Endothelial cell (in vitro differentiated cells): ENCODE data around the gene FASTKD3. TPM values are rescaled to one million over a fixed set of nuclear protein-coding genes. Genes with fewer than 3 reads are reported as not detected.

Experiments
- DNase-seq: peaks from one replicate; pipeline ENCODE4 v3.0.0; 2021; ENCODE audit warnings: low spot score
- H3K27ac Mint-ChIP-seq: one replicate; pipeline ENCODE4 v1.8.0; 2021; ENCODE audit warnings: mixed read lengths, inconsistent platforms; ENCODE audit not compliant: unreplicated experiment
- H3K27me3 Mint-ChIP-seq: one replicate; pipeline ENCODE4 v1.8.0; 2021; ENCODE audit warnings: mild to moderate bottlenecking, moderate library complexity, mixed read lengths, inconsistent platforms; ENCODE audit not compliant: unreplicated experiment
- H3K36me3 Mint-ChIP-seq: one replicate; pipeline ENCODE4 v1.8.0; 2021; ENCODE audit warnings: mild to moderate bottlenecking, low read depth, mixed read lengths, inconsistent platforms; ENCODE audit not compliant: unreplicated experiment
- H3K4me1 Mint-ChIP-seq: one replicate; pipeline ENCODE4 v1.8.0; 2021; ENCODE audit warnings: mild to moderate bottlenecking, mixed read lengths, inconsistent platforms; ENCODE audit not compliant: unreplicated experiment
- H3K4me3 Mint-ChIP-seq: one replicate; pipeline ENCODE4 v1.8.0; 2021; ENCODE audit warnings: mild to moderate bottlenecking, mixed read lengths, inconsistent platforms; ENCODE audit not compliant: unreplicated experiment
- H3K9me3 Mint-ChIP-seq: one replicate; pipeline ENCODE4 v1.8.0; 2021; ENCODE audit warnings: mixed read lengths, inconsistent platforms; ENCODE audit not compliant: unreplicated experiment
- total RNA-seq: library from RNA; stranded (reverse); fragmentation: NEBNext Ultra II Directional; extraction: Animal tissue kit (Norgen Biotek cat#: 25700); gene quantifications from one replicate; pipeline ENCODE4 v1.2.1, GENCODE V29; 2021; ENCODE audit not compliant: unreplicated experiment
- TF ChIP-seq, protein P1 (sequence below): fragments of 200-600 bp; sonication (generic); IDR thresholded peaks from one replicate; pipeline ENCODE4 v1.5.0; 2021; ENCODE audit warnings: antibody characterized with exemption; ENCODE audit not compliant: unreplicated experiment

Gene FASTKD3
- total RNA-seq, 1 donor from 2014 or later: 9.1 TPM

DNA sequence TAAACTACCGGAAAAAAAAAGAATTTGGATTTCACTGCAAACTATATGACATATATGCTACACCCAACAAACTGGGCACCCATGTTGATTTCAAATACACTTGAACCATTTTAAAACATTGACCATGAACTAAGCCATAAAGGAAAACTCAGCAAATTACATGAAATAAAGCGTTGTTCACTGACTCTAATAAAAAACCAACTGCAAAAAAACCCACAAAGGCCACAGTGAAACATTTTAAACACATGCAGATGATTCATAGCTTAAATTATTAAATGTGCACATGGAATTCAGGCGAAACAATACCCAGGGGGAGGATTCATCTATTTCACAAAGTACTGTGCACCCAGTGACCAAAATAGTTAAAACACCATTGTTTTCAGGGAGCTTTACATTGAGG lies 33.4 kb upstream of the FASTKD3 start:
- Mint-ChIP-seq H3K4me1 (no peaks in the 10 kb centered on the region), H3K4me3 (no peak overlapping the region), H3K27me3 (peaks cover 1% of the 10 kb centered on the region), H3K27ac (no peak overlapping the region), H3K36me3 (peaks cover 14% of the 10 kb centered on the region), H3K9me3 (no peaks in the 10 kb centered on the region)
- no peak for DNase-seq
- TF ChIP-seq, protein P1, sequence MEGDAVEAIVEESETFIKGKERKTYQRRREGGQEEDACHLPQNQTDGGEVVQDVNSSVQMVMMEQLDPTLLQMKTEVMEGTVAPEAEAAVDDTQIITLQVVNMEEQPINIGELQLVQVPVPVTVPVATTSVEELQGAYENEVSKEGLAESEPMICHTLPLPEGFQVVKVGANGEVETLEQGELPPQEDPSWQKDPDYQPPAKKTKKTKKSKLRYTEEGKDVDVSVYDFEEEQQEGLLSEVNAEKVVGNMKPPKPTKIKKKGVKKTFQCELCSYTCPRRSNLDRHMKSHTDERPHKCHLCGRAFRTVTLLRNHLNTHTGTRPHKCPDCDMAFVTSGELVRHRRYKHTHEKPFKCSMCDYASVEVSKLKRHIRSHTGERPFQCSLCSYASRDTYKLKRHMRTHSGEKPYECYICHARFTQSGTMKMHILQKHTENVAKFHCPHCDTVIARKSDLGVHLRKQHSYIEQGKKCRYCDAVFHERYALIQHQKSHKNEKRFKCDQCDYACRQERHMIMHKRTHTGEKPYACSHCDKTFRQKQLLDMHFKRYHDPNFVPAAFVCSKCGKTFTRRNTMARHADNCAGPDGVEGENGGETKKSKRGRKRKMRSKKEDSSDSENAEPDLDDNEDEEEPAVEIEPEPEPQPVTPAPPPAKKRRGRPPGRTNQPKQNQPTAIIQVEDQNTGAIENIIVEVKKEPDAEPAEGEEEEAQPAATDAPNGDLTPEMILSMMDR: no peak

DNA sequence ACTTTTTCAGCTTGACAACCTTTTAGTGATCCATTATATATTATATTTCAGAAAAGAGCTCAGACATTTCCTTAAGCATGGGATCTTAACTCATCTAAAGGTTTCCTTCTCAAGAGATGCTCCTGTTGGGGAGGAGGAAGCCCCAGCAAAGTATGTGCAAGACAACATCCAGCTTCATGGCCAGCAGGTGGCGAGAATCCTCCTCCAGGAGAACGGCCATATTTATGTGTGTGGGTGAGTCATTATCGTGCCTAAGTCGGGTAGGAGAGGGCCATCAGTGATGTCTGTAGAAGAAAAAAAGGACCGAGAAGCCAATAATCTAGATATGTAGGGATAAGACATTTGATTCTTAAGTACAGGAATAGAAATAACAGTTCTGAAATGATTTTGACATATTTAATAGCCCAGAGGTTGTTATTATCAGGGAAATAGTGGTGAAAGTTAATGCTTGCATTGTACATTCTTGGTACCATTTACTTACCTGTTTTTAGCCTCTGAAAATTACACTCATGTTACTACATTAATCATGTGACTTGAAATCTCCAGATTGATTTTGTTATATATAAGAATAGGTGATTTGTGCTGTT lies 28.3 kb upstream of the FASTKD3 start:
- TF ChIP-seq, protein P1: peak; percentile 24
- H3K36me3 Mint-ChIP-seq: peaks cover 12% of the 10 kb centered on the region

GRCh38 chr5:7894860-7895259 lies 26.0 kb upstream of the FASTKD3 start:
- Mint-ChIP-seq H3K4me3 (no peak overlapping the region), H3K27me3 (peaks cover 1% of the 10 kb centered on the region), H3K27ac (no peak overlapping the region), H3K9me3 (no peaks in the 10 kb centered on the region), H3K36me3 (peaks cover 15% of the 10 kb centered on the region), H3K4me1 (no peaks in the 10 kb centered on the region)
- TF ChIP-seq, protein P1: no peak
- no peak for DNase-seq

More for the DNA sequence above, 28.3 kb upstream of the FASTKD3 start:
- H3K4me3 Mint-ChIP-seq: no peak overlapping the region
- no peaks in the 10 kb centered on the region for H3K9me3 Mint-ChIP-seq
- H3K27me3 Mint-ChIP-seq: peaks cover 1% of the 10 kb centered on the region
- H3K27ac Mint-ChIP-seq: no peak overlapping the region
- no peaks in the 10 kb centered on the region for H3K4me1 Mint-ChIP-seq
- peak; percentile 18 for DNase-seq

GRCh38 chr5:7894439-7894838 lies 25.6 kb upstream of the FASTKD3 start:
- TF ChIP-seq, protein P1: no peak
- peaks cover 1% of the 10 kb centered on the region for H3K27me3 Mint-ChIP-seq
- no peaks in the 10 kb centered on the region for H3K4me1 Mint-ChIP-seq
- H3K27ac Mint-ChIP-seq: no peak overlapping the region
- H3K4me3 Mint-ChIP-seq: no peak overlapping the region
- peaks cover 16% of the 10 kb centered on the region for H3K36me3 Mint-ChIP-seq
- no peaks in the 10 kb centered on the region for H3K9me3 Mint-ChIP-seq
- DNase-seq: no peak

DNA sequence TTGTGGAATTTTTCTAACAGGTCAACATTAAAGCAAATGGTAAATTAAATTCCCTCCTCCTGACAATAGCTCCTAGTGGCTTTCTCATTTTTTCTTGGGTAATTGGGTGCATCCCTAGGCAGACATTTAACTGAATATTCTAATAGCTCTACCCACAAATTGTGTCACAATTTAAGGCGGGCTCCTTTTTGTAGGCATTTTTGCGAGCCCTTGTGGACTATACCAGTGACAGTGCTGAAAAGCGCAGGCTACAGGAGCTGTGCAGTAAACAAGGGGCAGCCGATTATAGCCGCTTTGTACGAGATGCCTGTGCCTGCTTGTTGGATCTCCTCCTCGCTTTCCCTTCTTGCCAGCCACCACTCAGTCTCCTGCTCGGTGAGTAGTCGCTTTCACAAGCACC lies 20.1 kb upstream of the FASTKD3 start:
- Mint-ChIP-seq H3K27ac (no peak overlapping the region), H3K27me3 (no peaks in the 10 kb centered on the region), H3K4me3 (no peak overlapping the region), H3K4me1 (no peaks in the 10 kb centered on the region), H3K9me3 (no peaks in the 10 kb centered on the region), H3K36me3 (peaks cover 14% of the 10 kb centered on the region)
- TF ChIP-seq, protein P1: no peak
- no peak for DNase-seq
